Hepatocyte (in vitro differentiated cells): ENCODE data around the gene PIAS1. TPM values are rescaled to one million over a fixed set of nuclear protein-coding genes. Genes with fewer than 3 reads are reported as not detected.

Source experiments
- DNase-seq: peaks from one replicate; pipeline ENCODE4 v3.0.0-alpha.2; 2016; ENCODE audit warnings: low spot score
- H2AFZ ChIP-seq: fragments of 200-600 bp; sonication (generic); 2 replicates; pipeline ENCODE4 v1.6.0; 2016; ENCODE audit warnings: antibody characterized with exemption, mild to moderate bottlenecking
- H3K27ac ChIP-seq: fragments of 200-600 bp; sonication (generic); 2 replicates; pipeline ENCODE4 v1.5.1; 2016; ENCODE audit warnings: mild to moderate bottlenecking
- H3K27me3 ChIP-seq: fragments of 200-600 bp; sonication (generic); 2 replicates; pipeline ENCODE4 v1.6.1; 2016
- H3K36me3 ChIP-seq: fragments of 200-600 bp; sonication (generic); replicated peaks from 2 replicates; pipeline ENCODE4 v1.5.1; 2016; ENCODE audit warnings: low read depth; ENCODE audit not compliant: insufficient read depth
- H3K4me1 ChIP-seq: fragments of 200-600 bp; sonication (generic); 2 replicates; pipeline ENCODE4 v1.5.1; 2016; ENCODE audit warnings: mild to moderate bottlenecking, moderate library complexity; ENCODE audit not compliant: insufficient read depth
- H3K4me2 ChIP-seq: fragments of 200-600 bp; sonication (generic); 2 replicates; pipeline ENCODE4 v1.6.0; 2016
- H3K4me3 ChIP-seq: fragments of 200-600 bp; sonication (generic); 2 replicates; pipeline ENCODE4 v1.5.1; 2016; ENCODE audit warnings: mild to moderate bottlenecking
- H3K79me2 ChIP-seq: fragments of 200-600 bp; sonication (generic); 2 replicates; pipeline ENCODE4 v1.6.0; 2017; ENCODE audit warnings: mild to moderate bottlenecking
- H3K9me2 ChIP-seq: fragments of 200-600 bp; sonication (generic); replicated peaks from 2 replicates; pipeline ENCODE4 v1.6.0; 2017; ENCODE audit warnings: mild to moderate bottlenecking; ENCODE audit not compliant: insufficient read depth
- H3K9me3 ChIP-seq: fragments of 200-600 bp; sonication (generic); 2 replicates; pipeline ENCODE4 v1.5.1; 2016; ENCODE audit warnings: low read depth, mild to moderate bottlenecking
- H4K20me1 ChIP-seq: fragments of 200-600 bp; sonication (generic); 2 replicates; pipeline ENCODE4 v1.6.0; 2016; ENCODE audit warnings: mild to moderate bottlenecking; ENCODE audit not compliant: insufficient read depth, poor library complexity, severe bottlenecking
- EZH2 ChIP-seq: fragments of 200-600 bp; sonication (generic); IDR thresholded peaks from 2 replicates; pipeline ENCODE4 v1.6.1; 2016; ENCODE audit warnings: antibody characterized with exemption, mild to moderate bottlenecking, borderline replicate concordance
- EZH2phosphoT487 ChIP-seq: fragments of 200-600 bp; sonication (generic); IDR thresholded peaks from one replicate; pipeline ENCODE4 v1.6.1; 2018; ENCODE audit warnings: antibody characterized with exemption, mild to moderate bottlenecking, low read depth, moderate library complexity; ENCODE audit not compliant: unreplicated experiment, severe bottlenecking
- WGBS: methylation state at CpG from one replicate; pipeline ENCODE4 v1.1.6; 2016; ENCODE audit warnings: low lambda C conversion rate; ENCODE audit errors: missing lambda C conversion rate; 5-methylcytosine and 5-hydroxymethylcytosine counted together
- polyA plus RNA-seq: library from polyadenylated mRNA; unstranded; fragments of >200 nt; fragmentation: Nextera tagmentation; extraction: Ambion mirVana; gene quantifications from 2 replicates; pipeline ENCODE4 v1.2.1, GENCODE V29; 2016
- total RNA-seq: library from RNA; depleted of rRNA; stranded (reverse); fragments of >200 nt; gene quantifications from 2 replicates; pipeline ENCODE4 v1.2.3, GENCODE V29; 2014
- TF ChIP-seq, protein P1 (sequence below): fragments of 200-600 bp; sonication (generic); IDR thresholded peaks from 2 replicates; pipeline ENCODE4 v1.5.1; 2016; ENCODE audit warnings: antibody characterized with exemption, mild to moderate bottlenecking; ENCODE audit not compliant: poor library complexity

Gene PIAS1
- total and polyA plus RNA-seq, 2 experiments from 2014 or later, result 22.6 to 45.4 TPM

DNA sequence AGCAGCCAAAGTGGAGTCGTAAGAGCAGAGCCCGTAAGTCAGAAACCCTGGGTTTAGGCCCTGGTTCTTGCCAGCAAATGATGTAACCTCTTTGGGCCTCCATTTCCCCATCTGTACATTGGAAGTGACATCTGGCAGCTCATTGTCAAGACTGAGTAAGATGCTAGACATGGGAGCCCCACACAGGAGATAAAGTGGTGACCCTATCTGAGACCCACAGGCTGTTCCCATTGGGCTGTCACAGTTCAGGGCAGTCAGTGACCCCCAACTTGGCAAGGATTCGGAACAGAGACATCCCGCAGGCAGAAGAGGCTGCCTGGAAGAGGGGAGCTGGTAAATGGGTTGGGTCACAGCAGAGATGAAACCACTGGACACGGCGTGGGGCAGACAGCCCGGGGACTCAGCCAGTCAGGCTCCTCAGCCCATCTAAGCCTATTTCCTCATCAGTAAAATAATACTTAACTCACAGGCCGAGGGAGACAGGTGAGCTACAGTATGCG, 173.6 kb downstream of the PIAS1 start:
- WGBS, result 80% methylated on average over 9 of the region's 9 CpGs
- no peak overlapping the region for H2AFZ ChIP-seq
- TF ChIP-seq EZH2, result no peak
- TF ChIP-seq, protein P1, sequence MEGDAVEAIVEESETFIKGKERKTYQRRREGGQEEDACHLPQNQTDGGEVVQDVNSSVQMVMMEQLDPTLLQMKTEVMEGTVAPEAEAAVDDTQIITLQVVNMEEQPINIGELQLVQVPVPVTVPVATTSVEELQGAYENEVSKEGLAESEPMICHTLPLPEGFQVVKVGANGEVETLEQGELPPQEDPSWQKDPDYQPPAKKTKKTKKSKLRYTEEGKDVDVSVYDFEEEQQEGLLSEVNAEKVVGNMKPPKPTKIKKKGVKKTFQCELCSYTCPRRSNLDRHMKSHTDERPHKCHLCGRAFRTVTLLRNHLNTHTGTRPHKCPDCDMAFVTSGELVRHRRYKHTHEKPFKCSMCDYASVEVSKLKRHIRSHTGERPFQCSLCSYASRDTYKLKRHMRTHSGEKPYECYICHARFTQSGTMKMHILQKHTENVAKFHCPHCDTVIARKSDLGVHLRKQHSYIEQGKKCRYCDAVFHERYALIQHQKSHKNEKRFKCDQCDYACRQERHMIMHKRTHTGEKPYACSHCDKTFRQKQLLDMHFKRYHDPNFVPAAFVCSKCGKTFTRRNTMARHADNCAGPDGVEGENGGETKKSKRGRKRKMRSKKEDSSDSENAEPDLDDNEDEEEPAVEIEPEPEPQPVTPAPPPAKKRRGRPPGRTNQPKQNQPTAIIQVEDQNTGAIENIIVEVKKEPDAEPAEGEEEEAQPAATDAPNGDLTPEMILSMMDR, result no peak
- no peak for TF ChIP-seq EZH2phosphoT487

DNA sequence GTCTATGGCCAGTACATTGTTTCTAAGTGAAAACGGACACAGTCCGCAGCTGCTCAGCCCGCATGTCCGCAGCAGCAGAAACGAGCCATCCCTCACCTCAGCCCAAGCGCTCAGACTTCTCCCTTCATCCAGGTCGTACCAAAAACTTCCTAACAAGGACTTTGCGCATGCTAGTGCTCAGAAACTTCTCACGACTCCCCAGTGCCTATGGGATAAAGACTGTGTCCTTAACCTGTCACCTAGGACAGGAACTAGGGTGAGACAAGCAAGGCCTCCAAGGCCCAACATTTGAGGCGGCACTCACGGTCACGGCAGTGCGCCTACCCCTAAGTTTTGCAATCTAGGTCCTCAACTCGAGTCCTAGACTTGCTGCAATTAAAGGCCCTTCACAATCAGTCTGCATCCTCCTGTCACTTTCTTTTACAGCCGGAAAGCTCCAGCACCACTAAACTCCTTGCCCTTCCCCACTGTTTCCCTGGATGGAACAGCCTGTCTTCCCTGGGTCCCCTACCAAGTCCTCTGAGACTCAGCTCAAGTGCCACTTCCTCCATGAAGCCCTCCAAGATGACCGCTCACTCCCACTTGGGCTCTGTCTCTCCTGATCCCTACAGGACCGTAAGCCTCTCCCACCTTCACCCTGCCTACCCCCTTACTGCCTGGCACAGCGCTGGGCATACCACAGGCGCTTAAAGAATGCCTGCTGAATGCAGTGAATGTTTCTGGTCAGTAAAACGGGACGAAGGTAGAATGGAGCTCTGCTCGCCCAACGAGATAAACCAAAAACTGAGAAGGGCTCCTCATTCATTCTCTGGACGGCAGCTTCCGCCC, 174.2 kb downstream of the PIAS1 start:
- no peaks in the 10 kb centered on the region for H3K36me3 ChIP-seq
- H3K4me2 ChIP-seq, result peak overlapping the region; percentile 81
- H3K4me3 ChIP-seq, result peak overlapping the region; percentile 97
- H3K79me2 ChIP-seq, result peaks cover 56% of the 10 kb centered on the region
- WGBS, result 34% methylated on average over 25 of the region's 25 CpGs
- TF ChIP-seq EZH2, result no peak
- TF ChIP-seq, protein P1, result no peak
- no peak for TF ChIP-seq EZH2phosphoT487
- H3K9me2 ChIP-seq, result no peaks in the 10 kb centered on the region
- H3K27me3 ChIP-seq, result no peaks in the 10 kb centered on the region
- peaks cover 40% of the 10 kb centered on the region for H3K4me1 ChIP-seq
- H3K27ac ChIP-seq, result peak overlapping the region; percentile 97
- no peaks in the 10 kb centered on the region for H3K9me3 ChIP-seq
- DNase-seq, result no peak
- H4K20me1 ChIP-seq, result peaks cover 12% of the 10 kb centered on the region
- peak overlapping the region; percentile 85 for H2AFZ ChIP-seq

More for the DNA sequence above, 173.6 kb downstream of the PIAS1 start:
- H3K79me2 ChIP-seq, result peaks cover 61% of the 10 kb centered on the region
- peak overlapping the region; percentile 81 for H3K4me2 ChIP-seq
- H3K9me2 ChIP-seq, result no peaks in the 10 kb centered on the region
- H3K36me3 ChIP-seq, result no peaks in the 10 kb centered on the region
- no peaks in the 10 kb centered on the region for H3K9me3 ChIP-seq
- no peaks in the 10 kb centered on the region for H3K27me3 ChIP-seq
- H3K4me1 ChIP-seq, result peaks cover 35% of the 10 kb centered on the region
- H3K27ac ChIP-seq, result no peak overlapping the region
- H3K4me3 ChIP-seq, result peak overlapping the region; percentile 97
- peaks cover 12% of the 10 kb centered on the region for H4K20me1 ChIP-seq
- DNase-seq, result no peak

DNA sequence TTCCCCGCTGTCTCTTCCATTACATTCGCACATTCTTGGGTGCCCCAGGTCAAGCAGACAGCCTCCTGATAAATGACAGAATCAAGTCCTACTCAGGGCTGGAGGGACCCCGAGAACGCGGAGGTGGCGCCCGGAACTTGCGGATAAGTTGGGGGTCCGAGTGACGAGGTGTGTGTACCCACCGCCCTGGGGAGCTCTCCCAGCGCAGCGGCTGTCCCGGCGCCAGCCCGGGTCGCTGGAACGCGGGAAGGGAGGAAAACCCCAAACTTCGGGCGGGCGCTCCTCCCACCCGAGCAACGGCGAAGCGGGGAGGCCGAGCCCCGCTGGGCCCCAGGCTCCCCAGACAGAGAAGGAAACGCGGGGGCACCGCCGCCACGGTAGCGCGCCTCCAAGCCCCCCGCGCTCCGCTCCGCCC, 174.9 kb downstream of the PIAS1 start:
- Histone ChIP-seq H3K4me2 (peak overlapping the region; percentile 81), H3K4me1 (peaks cover 46% of the 10 kb centered on the region), H3K27ac (peak overlapping the region; percentile 97), H3K27me3 (no peaks in the 10 kb centered on the region), H2AFZ (peak overlapping the region; percentile 85), H3K36me3 (no peaks in the 10 kb centered on the region), H3K79me2 (peaks cover 50% of the 10 kb centered on the region), H3K4me3 (peak overlapping the region; percentile 97), H4K20me1 (peaks cover 12% of the 10 kb centered on the region), H3K9me3 (no peaks in the 10 kb centered on the region), H3K9me2 (no peaks in the 10 kb centered on the region)
- peak; percentile 15 for DNase-seq
- TF ChIP-seq EZH2phosphoT487, result no peak
- no peak for TF ChIP-seq EZH2
- TF ChIP-seq, protein P1, result no peak
- 1% methylated on average over 39 of the region's 39 CpGs for WGBS
